ENCODE data around the gene ANKS6.

DNA sequence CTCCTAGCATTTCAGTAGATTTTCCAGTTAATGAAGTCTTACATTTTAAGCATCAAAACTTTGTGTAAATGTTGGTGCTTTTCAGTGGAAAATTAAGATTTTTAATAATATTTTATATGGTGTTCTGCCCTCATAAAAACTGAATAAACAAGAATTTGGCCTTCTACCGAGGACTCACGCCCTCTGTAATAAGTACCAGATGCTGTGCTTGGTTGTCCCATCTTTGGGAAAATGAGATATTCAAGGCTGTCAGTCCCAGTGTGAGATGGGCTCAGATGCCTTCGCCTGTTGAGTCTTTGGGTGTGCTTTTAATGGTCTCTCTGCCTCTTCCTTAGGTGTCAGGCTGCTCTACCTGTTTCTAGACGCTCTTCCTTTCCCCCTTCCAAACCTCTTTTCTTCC, 39.9 kb upstream of the ANKS6 start:
- TF ChIP-seq, protein P1, sequence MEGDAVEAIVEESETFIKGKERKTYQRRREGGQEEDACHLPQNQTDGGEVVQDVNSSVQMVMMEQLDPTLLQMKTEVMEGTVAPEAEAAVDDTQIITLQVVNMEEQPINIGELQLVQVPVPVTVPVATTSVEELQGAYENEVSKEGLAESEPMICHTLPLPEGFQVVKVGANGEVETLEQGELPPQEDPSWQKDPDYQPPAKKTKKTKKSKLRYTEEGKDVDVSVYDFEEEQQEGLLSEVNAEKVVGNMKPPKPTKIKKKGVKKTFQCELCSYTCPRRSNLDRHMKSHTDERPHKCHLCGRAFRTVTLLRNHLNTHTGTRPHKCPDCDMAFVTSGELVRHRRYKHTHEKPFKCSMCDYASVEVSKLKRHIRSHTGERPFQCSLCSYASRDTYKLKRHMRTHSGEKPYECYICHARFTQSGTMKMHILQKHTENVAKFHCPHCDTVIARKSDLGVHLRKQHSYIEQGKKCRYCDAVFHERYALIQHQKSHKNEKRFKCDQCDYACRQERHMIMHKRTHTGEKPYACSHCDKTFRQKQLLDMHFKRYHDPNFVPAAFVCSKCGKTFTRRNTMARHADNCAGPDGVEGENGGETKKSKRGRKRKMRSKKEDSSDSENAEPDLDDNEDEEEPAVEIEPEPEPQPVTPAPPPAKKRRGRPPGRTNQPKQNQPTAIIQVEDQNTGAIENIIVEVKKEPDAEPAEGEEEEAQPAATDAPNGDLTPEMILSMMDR (IDR thresholded peaks at IDR 0.05) = no peak
- TF ChIP-seq POLR2A (IDR thresholded peaks at IDR 0.05) = no peak
